Adrenal gland (tissue), 12 donors: ENCODE results near the gene IQUB. TPM values are rescaled to one million over a fixed set of nuclear protein-coding genes. Genes with fewer than 3 reads are reported as not detected.
"Not testable (repeated sequence)": the region's sequence is repeated elsewhere in the genome, so short reads cannot be mapped to it uniquely, and the experiment has no call there.

ENCODE experiments used
- DNase-seq, 7 donors: peaks; one replicate each; pipeline ENCODE4 v3.0.0-alpha.2; 2019 to 2020
- H3K27ac ChIP-seq, 5 donors: fragments of 200-600 bp; sonication (generic) in 4 of 5; 1 replicate in 3 of 5; 2 replicates in 2 of 5; pipeline versions ENCODE4 v1.5.1 to v1.8.0; 2016 to 2020; ENCODE audit warnings: mild to moderate bottlenecking in 1 of 5
- H3K27me3 ChIP-seq: fragments of 200-600 bp; 2 replicates; pipeline ENCODE4 v1.8.0; 2021
- H3K36me3 ChIP-seq, 2 donors: fragments of 200-600 bp; replicated peaks in 1 of 2; 1 replicate in 1 of 2; 2 replicates in 1 of 2; pipeline versions ENCODE4 v1.5.1 to v1.8.0; 2018 to 2022
- H3K4me1 ChIP-seq, 2 donors: fragments of 200-600 bp; replicated peaks in 1 of 2; 1 replicate in 1 of 2; 2 replicates in 1 of 2; pipeline versions ENCODE4 v1.5.1 to v1.8.0; 2018 to 2021
- H3K4me3 ChIP-seq, 4 donors: fragments of 200-600 bp; sonication (generic) in 3 of 4; one replicate each; pipeline ENCODE4 v1.5.1; 2016 to 2018
- H3K9me3 ChIP-seq, 3 donors: fragments of 200-600 bp; sonication (generic) in 1 of 3; replicated peaks in 1 of 3; 1 replicate in 2 of 3; 2 replicates in 1 of 3; pipeline versions ENCODE4 v1.5.1 to v1.8.0; 2016 to 2021
- CTCF ChIP-seq, 6 experiments: fragments of 450-650 bp in 4 of 6; fragments of 200-600 bp in 2 of 6; sonication (generic) in 1 of 6; IDR thresholded peaks; 1 replicate in 5 of 6; 2 replicates in 1 of 6; pipeline versions ENCODE4 v1.5.1 to v1.8.0; 2016 to 2021; ENCODE audit warnings: antibody characterized with exemption in 6 of 6, mild to moderate bottlenecking in 2 of 6, moderate library complexity in 1 of 6
- POLR2A ChIP-seq, 2 donors: fragments of 450-650 bp; IDR thresholded peaks; one replicate each; pipeline ENCODE4 v1.6.1; 2017; ENCODE audit warnings: antibody characterized with exemption in 2 of 2, mild to moderate bottlenecking in 2 of 2, moderate library complexity in 1 of 2
- WGBS, 4 donors: extraction: QIAGEN DNeasy Blood & Tissue Kit in 2 of 4; methylation state at CpG; one replicate each; pipeline versions ENCODE4 v1.1.5 to v1.1.7; 2013 to 2017; 5-methylcytosine and 5-hydroxymethylcytosine counted together
- intact Hi-C, 2 donors: fragments of 100-400 bp; cut with DNase I; formaldehyde crosslinking; loops; one replicate each; pipeline versions ENCODE4 v1.14.1 to v1.15.0; 2022 to 2023
- polyA plus RNA-seq, 3 donors: library from polyadenylated mRNA; stranded (reverse); fragments of 200-250 nt in 2 of 3; fragments of 350-450 nt in 1 of 3; fragmentation: Illumina TruSeq in 1 of 3; extraction: RNeasy Lipid Tissue Mini Kit (QIAGEN cat#74804) in 1 of 3; gene quantifications; one replicate each; pipeline ENCODE4 v1.2.3, GENCODE V29; 2013 to 2014
- total RNA-seq, 9 donors: library from RNA; depleted of rRNA in 4 of 9; stranded (reverse); fragments of >200 nt in 4 of 9; fragments of 120-200 nt in 1 of 9; fragmentation: NEBNext Ultra II Directional in 1 of 9; extraction: Animal tissue kit (Norgen Biotek cat#: 25700) in 1 of 9; gene quantifications; one replicate each; pipeline versions ENCODE4 v1.1.0 to v1.2.4, GENCODE V29; 2013 to 2023
- donor health status: healthy with polysubstance abuse.
- donor health status: Bipolar disorder and iron deficiency.
- donor health status: DM: yes; HTN: yes; CAD: no.
- donor health status: DM: no; HTN: no; CAD: no.
- donor health status: DM: no; HTN: no; CAD: no.
- donor health status: DM: yes; HTN: yes; CAD: no.

IQUB gene
- total and polyA plus RNA-seq, 12 donors = 0.54 to 3.9 (median 1.3) TPM

GRCh38 chr7:123528265-123528664 is 6.1 kb downstream of the IQUB start:
- no peak overlapping the region for H3K4me3 ChIP-seq
- no peaks in the 10 kb centered on the region for H3K4me1 ChIP-seq
- intact Hi-C loops = no loop called here
- H3K9me3 ChIP-seq = no peaks in the 10 kb centered on the region
- H3K27me3 ChIP-seq = no peaks in the 10 kb centered on the region
- 96 to 98% (median 96%) methylated on average over 5 of the region's 5 CpGs for WGBS, 4 donors
- H3K27ac ChIP-seq = no peak overlapping the region
- H3K36me3 ChIP-seq = no peaks in the 10 kb centered on the region
- TF ChIP-seq CTCF (IDR thresholded peaks at IDR 0.05) = no peak
- TF ChIP-seq POLR2A (IDR thresholded peaks at IDR 0.05) = no peak
- DNase-seq = no peak

DNA sequence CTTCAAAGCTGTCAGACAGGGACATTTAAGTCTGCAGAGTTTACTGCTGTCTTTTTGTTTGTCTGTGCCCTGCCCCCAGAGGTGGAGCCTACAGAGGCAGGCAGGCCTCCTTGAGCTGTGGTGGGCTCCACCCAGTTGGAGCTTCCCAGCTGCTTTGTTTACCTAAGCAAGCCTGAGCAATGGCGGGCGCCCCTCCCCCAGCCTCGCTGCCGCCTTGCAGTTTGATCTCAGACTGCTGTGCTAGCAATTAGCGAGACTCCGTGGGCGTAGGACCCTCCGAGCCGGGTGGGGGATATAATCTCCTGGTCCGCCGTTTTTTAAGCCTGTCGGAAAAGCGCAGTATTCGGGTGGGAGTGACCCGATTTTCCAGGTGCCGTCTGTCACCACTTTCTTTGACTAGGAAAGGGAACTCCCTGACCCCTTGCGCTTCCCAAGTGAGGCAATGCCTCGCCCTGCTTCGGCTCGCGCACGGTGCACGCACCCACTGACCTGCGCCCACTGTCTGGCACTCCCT is 6.6 kb downstream of the IQUB start:
- H3K36me3 ChIP-seq, H3K4me1 ChIP-seq, H3K9me3 ChIP-seq, H3K27me3 ChIP-seq, intact Hi-C loops, H3K27ac ChIP-seq, H3K4me3 ChIP-seq, DNase-seq: not testable (repeated sequence)
- WGBS, 4 donors = 91 to 96% (median 95%) methylated on average over 10 to 20 of the region's 24 CpGs

- DNase-seq, H3K27me3 ChIP-seq, H3K27ac ChIP-seq, H3K9me3 ChIP-seq, H3K4me3 ChIP-seq, intact Hi-C loops, H3K36me3 ChIP-seq: not testable (repeated sequence)
- peaks cover 0 to 10% of the 10 kb centered on the region in 2 donors for H3K4me1 ChIP-seq
- 93 to 98% (median 96%) methylated on average over 6 of the region's 7 CpGs for WGBS, 4 donors
These were observed 7.9 kb downstream of the IQUB start for GRCh38 chr7:123526533-123526932.

DNA sequence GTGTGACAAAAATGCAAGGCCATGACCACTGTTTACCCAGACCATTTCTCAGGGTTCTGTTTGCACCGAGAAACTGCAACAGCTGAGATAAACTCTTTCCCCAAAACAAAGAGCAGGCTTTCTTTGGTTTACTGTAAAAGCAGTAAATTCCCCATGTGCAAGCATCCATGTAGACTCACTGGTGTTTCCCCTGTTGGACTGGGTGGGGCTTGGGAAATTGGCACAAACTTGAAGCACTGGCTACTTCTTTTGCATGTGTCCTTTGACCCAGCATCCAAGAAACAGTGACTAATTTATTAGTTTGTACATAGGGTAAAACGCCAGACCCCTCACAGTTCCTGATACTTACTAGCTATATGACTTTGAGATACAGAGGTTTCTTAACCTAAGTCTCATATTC is 12.3 kb downstream of the IQUB start:
- Histone ChIP-seq H3K36me3 (no peaks in the 10 kb centered on the region), H3K4me1 (peaks cover 0 to 10% of the 10 kb centered on the region in 2 donors), H3K27ac (peak overlapping the region in 2 of 5 donors; percentile 59 to 78), H3K9me3 (no peaks in the 10 kb centered on the region), H3K27me3 (no peaks in the 10 kb centered on the region), H3K4me3 (no peak overlapping the region)
- TF ChIP-seq POLR2A (IDR thresholded peaks at IDR 0.05) (no peak), CTCF (IDR thresholded peaks at IDR 0.05) (no peak)
- 39 to 49% (median 45%) methylated on average over 2 of the region's 2 CpGs for WGBS, 4 donors
- intact Hi-C loops = no loop called here
- DNase-seq = peak in 2 of 7 donors; percentile 27 to 61

GRCh38 chr7:123505221-123505620 is 29.2 kb downstream of the IQUB start:
- H3K9me3 ChIP-seq = no peaks in the 10 kb centered on the region
- H3K27me3 ChIP-seq = no peaks in the 10 kb centered on the region
- no peaks in the 10 kb centered on the region for H3K36me3 ChIP-seq
- H3K4me1 ChIP-seq = peaks cover 2 to 9% of the 10 kb centered on the region in 2 donors
- intact Hi-C loops = no loop called here
- no peak for DNase-seq
- TF ChIP-seq POLR2A (IDR thresholded peaks at IDR 0.05) (no peak), CTCF (IDR thresholded peaks at IDR 0.05) (no peak)
- WGBS, 4 donors = 83 to 94% (median 90%) methylated on average over 1 to 2 of the region's 2 CpGs
- no peak overlapping the region for H3K4me3 ChIP-seq
- no peak overlapping the region for H3K27ac ChIP-seq
